ENCODE data around the gene CNTROB.

GRCh38 chr17:7888184-7888920, 43.7 kb upstream of the CNTROB start, which contains the start of gene CHD3:
- TF ChIP-seq POLR2AphosphoS5 (IDR thresholded peaks at IDR 0.05; ENCODE audit: borderline replicate concordance, low read depth, low read length): no peak
- no peak for TF ChIP-seq EZH2 (IDR thresholded peaks at IDR 0.05)
